Esophagus squamous epithelium (tissue), 5 donors: ENCODE data around the gene SIGLEC10. TPM values are rescaled to one million over a fixed set of nuclear protein-coding genes. Genes with fewer than 3 reads are reported as not detected.
"Not testable (repeated sequence)": the region's sequence is repeated elsewhere in the genome, so short reads cannot be mapped to it uniquely, and the experiment has no call there.

Experiments
- DNase-seq: peaks from one replicate; lab custom pipeline; 2025; lab: John Stamatoyannopoulos, UW
- H3K27ac ChIP-seq, 4 donors: fragments of 200-600 bp; sonication (generic); one replicate each; pipeline ENCODE4 v1.5.1; 2016 to 2019; ENCODE audit warnings: mild to moderate bottlenecking in 1 of 4
- H3K27me3 ChIP-seq, 4 donors: fragments of 200-600 bp; sonication (generic); 1 replicate in 3 of 4; 2 replicates in 1 of 4; pipeline versions ENCODE4 v1.5.1 to v1.6.0; 2017 to 2021; ENCODE audit warnings: antibody characterized with exemption in 1 of 4
- H3K36me3 ChIP-seq, 3 donors: fragments of 200-600 bp; sonication (generic); one replicate each; pipeline ENCODE4 v1.5.1; 2016 to 2019
- H3K4me1 ChIP-seq, 3 donors: fragments of 200-600 bp; sonication (generic); one replicate each; pipeline ENCODE4 v1.5.1; 2017 to 2019
- H3K4me3 ChIP-seq, 4 donors: fragments of 200-600 bp; sonication (generic); 1 replicate in 3 of 4; 2 replicates in 1 of 4; pipeline ENCODE4 v1.5.1; 2016 to 2019; ENCODE audit warnings: mild to moderate bottlenecking in 2 of 4, moderate library complexity in 1 of 4
- H3K9me3 ChIP-seq, 3 donors: fragments of 200-600 bp; sonication (generic); one replicate each; pipeline ENCODE4 v1.5.1; 2016 to 2019
- CTCF ChIP-seq, 6 experiments: fragments of 450-650 bp in 4 of 6; fragments of 200-600 bp in 2 of 6; sonication (generic) in 2 of 6; IDR thresholded peaks; one replicate each; pipeline ENCODE4 v1.5.1; 2016 to 2019; ENCODE audit warnings: antibody characterized with exemption in 6 of 6, mild to moderate bottlenecking in 4 of 6, moderate library complexity in 4 of 6
- POLR2A ChIP-seq, 4 donors: fragments of 450-650 bp; IDR thresholded peaks; one replicate each; pipeline ENCODE4 v1.6.1; 2017; ENCODE audit warnings: antibody characterized with exemption in 4 of 4, mild to moderate bottlenecking in 4 of 4, moderate library complexity in 3 of 4
- WGBS, 2 donors: methylation state at CpG; one replicate each; pipeline ENCODE4 v1.1.5; 2018; 5-methylcytosine and 5-hydroxymethylcytosine counted together
- intact Hi-C: fragments of 100-400 bp; cut with DNase I; formaldehyde crosslinking; loops from one replicate; pipeline ENCODE4 v1.15.0; 2022
- total RNA-seq, 4 donors: library from RNA; depleted of rRNA; stranded (reverse); fragments of >200 nt; gene quantifications; one replicate each; pipeline ENCODE4 v1.1.0, GENCODE V29; 2016
- donor health status: DM: yes; HTN: yes; CAD: no.

Gene SIGLEC10
- total RNA-seq, 4 donors from 2014 or later: 2.0 to 17.0 (median 2.9) TPM

DNA sequence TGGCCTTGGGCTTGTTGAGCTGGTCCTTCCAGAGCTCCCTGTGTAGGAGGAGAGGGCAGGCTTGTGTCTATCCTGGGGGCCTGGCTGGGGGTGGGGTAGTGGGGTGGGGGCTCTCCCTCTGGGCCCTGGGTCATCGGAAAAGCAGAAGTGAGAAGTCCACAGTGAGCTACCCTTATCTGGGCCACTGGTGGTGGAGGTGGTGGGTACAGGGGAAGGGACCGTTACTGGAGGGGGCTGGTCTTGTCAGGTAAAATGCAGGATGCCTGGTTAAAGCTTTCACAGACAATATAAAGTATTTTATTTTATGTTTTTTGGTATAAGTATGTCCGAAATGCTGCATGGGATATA lies 342 bp upstream of the SIGLEC10 start:
- peaks cover 0 to 69% (median 0%) of the 10 kb centered on the region in 4 donors for H3K27me3 ChIP-seq
- peak overlapping the region in 2 of 4 donors; percentile 54 to 63 for H3K27ac ChIP-seq
- no peak overlapping the region for H3K4me3 ChIP-seq
- no peaks in the 10 kb centered on the region for H3K9me3 ChIP-seq
- intact Hi-C loops: no loop called here
- H3K4me1 ChIP-seq: peaks cover 0 to 7% (median 0%) of the 10 kb centered on the region in 3 donors
- DNase-seq: no peak
- WGBS, 2 donors: 59 to 77% methylated on average over 2 to 3 of the region's 3 CpGs
- H3K36me3 ChIP-seq: no peaks in the 10 kb centered on the region
- TF ChIP-seq POLR2A (IDR thresholded peaks at IDR 0.05) (no peak), CTCF (IDR thresholded peaks at IDR 0.05) (no peak)

GRCh38 chr19:51416422-51416821 lies 1.0 kb downstream of the SIGLEC10 start:
- H3K4me3 ChIP-seq: peak overlapping the region in 1 of 4 donors; percentile 39
- H3K4me1 ChIP-seq, H3K36me3 ChIP-seq, H3K9me3 ChIP-seq, intact Hi-C loops, DNase-seq: not testable (repeated sequence)
- 48 to 73% methylated on average over 4 to 5 of the region's 15 CpGs for WGBS, 2 donors
- H3K27me3 ChIP-seq: peaks cover 0 to 55% (median 0%) of the 10 kb centered on the region in 4 donors
- peak overlapping the region in 2 of 4 donors; percentile 29 to 52 for H3K27ac ChIP-seq

GRCh38 chr19:51415187-51415586 lies 2.3 kb downstream of the SIGLEC10 start:
- Histone ChIP-seq H3K4me3 (no peak overlapping the region), H3K9me3 (no peaks in the 10 kb centered on the region), H3K27me3 (peaks cover 0 to 43% (median 0%) of the 10 kb centered on the region in 4 donors), H3K27ac (no peak overlapping the region), H3K36me3 (no peaks in the 10 kb centered on the region), H3K4me1 (no peaks in the 10 kb centered on the region)
- TF ChIP-seq CTCF (IDR thresholded peaks at IDR 0.05) (no peak), POLR2A (IDR thresholded peaks at IDR 0.05) (no peak)
- intact Hi-C loops: no loop called here
- WGBS, 2 donors: 40% methylated on average over 1 of the region's 12 CpGs; no CpG with 5 or more reads in 1 of the 2 donors
- DNase-seq: no peak

DNA sequence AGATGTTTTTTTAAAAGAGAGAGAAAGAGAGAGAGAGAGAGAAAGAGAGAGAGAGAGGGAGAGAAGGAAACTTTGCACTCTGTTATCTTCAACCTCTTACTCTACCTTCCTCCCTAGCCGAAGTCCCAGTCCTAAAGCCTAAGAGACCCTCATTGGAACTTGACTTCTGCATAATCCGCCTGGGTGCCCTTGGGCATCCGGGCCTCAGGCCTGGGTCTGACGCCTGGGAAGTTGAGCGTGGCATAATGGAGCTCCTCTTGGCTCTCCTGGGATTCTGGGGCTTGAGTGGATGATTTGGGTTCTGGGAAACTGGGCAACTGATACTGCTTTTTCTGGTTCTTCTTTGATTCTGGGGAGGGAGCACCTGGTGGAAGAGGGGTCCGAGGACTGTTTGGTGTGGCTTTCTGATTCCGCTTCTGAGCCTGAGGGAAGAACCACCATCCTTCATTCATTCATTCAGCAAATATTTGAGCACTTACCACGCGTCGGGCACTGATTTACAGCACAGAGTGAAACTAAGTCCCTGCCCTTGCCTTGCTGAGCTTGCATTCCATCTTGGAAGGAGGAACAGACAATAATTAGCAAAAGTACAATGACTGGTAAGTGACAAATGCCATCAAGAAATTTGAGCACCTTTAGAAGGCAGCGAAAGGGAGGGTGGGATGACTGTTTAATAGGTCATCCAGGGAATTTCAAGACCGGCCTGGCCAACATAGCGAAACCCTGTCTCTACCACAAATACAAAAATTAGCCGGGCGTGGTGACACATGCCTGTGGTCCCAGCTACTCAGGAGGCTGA lies 6.3 kb downstream of the SIGLEC10 start:
- 84 to 92% methylated on average over 14 to 15 of the region's 15 CpGs for WGBS, 2 donors

GRCh38 chr19:51407511-51408131 lies 9.8 kb downstream of the SIGLEC10 start:
- H3K4me1 ChIP-seq: no peaks in the 10 kb centered on the region
- H3K4me3 ChIP-seq: no peak overlapping the region
- H3K36me3 ChIP-seq: no peaks in the 10 kb centered on the region
- H3K27me3 ChIP-seq: peaks cover 0 to 7% (median 0%) of the 10 kb centered on the region in 4 donors
- WGBS, 2 donors: 37 to 39% methylated on average over 6 of the region's 6 CpGs
- intact Hi-C loops: loop anchor here (10.0 kb wide), 1 partner anchor 73 kb away; no protein-coding TSS in a partner anchor
- no peak for DNase-seq
- TF ChIP-seq POLR2A (IDR thresholded peaks at IDR 0.05) (no peak), CTCF (IDR thresholded peaks at IDR 0.05) (peak in 5 of 6 experiments; percentile 44 to 73 (median 57))
- H3K27ac ChIP-seq: no peak overlapping the region
- H3K9me3 ChIP-seq: peaks cover 0 to 4% (median 3%) of the 10 kb centered on the region in 3 donors

More for the DNA sequence above, 6.3 kb downstream of the SIGLEC10 start:
- no peak for DNase-seq
- H3K4me3 ChIP-seq: no peak overlapping the region
- intact Hi-C loops: no loop called here
- TF ChIP-seq POLR2A (IDR thresholded peaks at IDR 0.05): no peak
- TF ChIP-seq CTCF (IDR thresholded peaks at IDR 0.05): no peak
- H3K9me3 ChIP-seq: no peaks in the 10 kb centered on the region
- H3K4me1 ChIP-seq: no peaks in the 10 kb centered on the region
- H3K36me3 ChIP-seq: no peaks in the 10 kb centered on the region
- no peak overlapping the region for H3K27ac ChIP-seq
- peaks cover 0 to 10% (median 0%) of the 10 kb centered on the region in 4 donors for H3K27me3 ChIP-seq
